Liver (tissue), 3 donors: ENCODE measurements around the gene RANBP17.

ENCODE experiments used
- CTCF ChIP-seq: fragments of 150-350 bp; IDR thresholded peaks from 2 replicates; pipeline ENCODE4 v1.5.1; 2017; ENCODE audit warnings: improper control_type of control experiment, low read depth, low read length; ENCODE audit not compliant: missing input control
- EGR1 ChIP-seq, 2 donors: IDR thresholded peaks; 2 replicates each; pipeline ENCODE4 v1.6.1; 2016 to 2018; ENCODE audit warnings: antibody characterized with exemption in 2 of 2, low read depth in 2 of 2
- FOXA1 ChIP-seq: IDR thresholded peaks from 2 replicates; pipeline ENCODE4 v1.6.1; 2016; ENCODE audit warnings: antibody characterized with exemption
- FOXA2 ChIP-seq: IDR thresholded peaks from 2 replicates; pipeline ENCODE4 v1.6.1; 2016; ENCODE audit warnings: antibody characterized with exemption
- GABPA ChIP-seq, 2 donors: IDR thresholded peaks in 1 of 2; conservative IDR thresholded peaks in 1 of 2; 2 replicates each; pipeline ENCODE4 v1.6.1; 2016; ENCODE audit warnings: antibody characterized with exemption in 2 of 2, mild to moderate bottlenecking in 1 of 2, moderate library complexity in 1 of 2
- HNF4G ChIP-seq: IDR thresholded peaks from 2 replicates; pipeline ENCODE4 v1.6.1; 2016; ENCODE audit warnings: antibody characterized with exemption
- MAX ChIP-seq: IDR thresholded peaks from 2 replicates; pipeline ENCODE4 v1.6.1; 2016; ENCODE audit warnings: antibody characterized with exemption
- RAD21 ChIP-seq, 2 donors: IDR thresholded peaks; 2 replicates each; pipeline ENCODE4 v1.6.1; 2016; ENCODE audit warnings: antibody characterized with exemption in 2 of 2, mild to moderate bottlenecking in 2 of 2
- REST ChIP-seq: IDR thresholded peaks from 2 replicates; pipeline ENCODE4 v1.6.1; 2016; ENCODE audit warnings: antibody characterized with exemption, mild to moderate bottlenecking
- RXRA ChIP-seq, 2 donors: IDR thresholded peaks; 2 replicates each; pipeline ENCODE4 v1.6.1; 2017 to 2018; ENCODE audit warnings: antibody characterized with exemption in 2 of 2, mild to moderate bottlenecking in 1 of 2
- SP1 ChIP-seq: IDR thresholded peaks from 2 replicates; pipeline ENCODE4 v1.6.1; 2018; ENCODE audit warnings: antibody characterized with exemption, mild to moderate bottlenecking
- TAF1 ChIP-seq: conservative IDR thresholded peaks from 2 replicates; pipeline ENCODE4 v1.6.1; 2016; ENCODE audit warnings: antibody characterized with exemption, mild to moderate bottlenecking
- YY1 ChIP-seq: IDR thresholded peaks from 2 replicates; pipeline ENCODE4 v1.6.1; 2016; ENCODE audit warnings: antibody characterized with exemption, mild to moderate bottlenecking
- donor health status: healthy.
- donor health status: healthy.

- TF ChIP-seq RAD21 (IDR thresholded peaks at IDR 0.05): no peak
- TF ChIP-seq CTCF: no peak
- TF ChIP-seq TAF1: no peak
- TF ChIP-seq EGR1 (IDR thresholded peaks at IDR 0.05; ENCODE audit: low read depth in 2 of 2): no peak
- no peak for TF ChIP-seq MAX
- no peak for TF ChIP-seq RXRA (IDR thresholded peaks at IDR 0.05)
- TF ChIP-seq GABPA (IDR thresholded peaks at IDR 0.05 in 1 of 2, conservative IDR thresholded peaks at IDR 0.05 in 1 of 2): no peak
- TF ChIP-seq YY1: no peak
- no peak for TF ChIP-seq SP1
- TF ChIP-seq FOXA1: no peak
- no peak for TF ChIP-seq HNF4G
- TF ChIP-seq REST: no peak
- TF ChIP-seq FOXA2: no peak
Measured at GRCh38 chr5:170849374-170849773, 12.4 kb upstream of the RANBP17 start.
